Measurements from ENCODE around the gene AR.

DNA sequence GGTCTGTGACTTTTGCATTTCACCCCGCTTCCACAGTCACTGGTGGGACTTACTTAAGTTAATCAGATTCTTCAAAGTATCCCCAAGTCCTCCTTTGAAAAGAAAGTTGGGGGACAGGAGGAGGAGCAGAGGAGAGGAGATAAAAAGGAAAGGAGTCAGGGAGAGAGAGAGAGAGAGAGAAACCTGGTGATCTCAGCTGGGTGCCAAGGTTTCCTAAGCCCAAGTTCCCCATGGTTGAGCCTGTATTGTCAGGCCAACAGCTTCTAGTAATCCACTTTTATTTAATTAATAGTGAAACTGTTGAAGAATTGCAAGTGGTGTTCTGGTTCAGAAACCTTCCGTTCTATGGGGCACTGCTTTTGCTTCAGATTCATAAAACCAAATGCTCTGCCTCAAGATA is 91.6 kb downstream of the AR start:
- TF ChIP-seq, protein P1, sequence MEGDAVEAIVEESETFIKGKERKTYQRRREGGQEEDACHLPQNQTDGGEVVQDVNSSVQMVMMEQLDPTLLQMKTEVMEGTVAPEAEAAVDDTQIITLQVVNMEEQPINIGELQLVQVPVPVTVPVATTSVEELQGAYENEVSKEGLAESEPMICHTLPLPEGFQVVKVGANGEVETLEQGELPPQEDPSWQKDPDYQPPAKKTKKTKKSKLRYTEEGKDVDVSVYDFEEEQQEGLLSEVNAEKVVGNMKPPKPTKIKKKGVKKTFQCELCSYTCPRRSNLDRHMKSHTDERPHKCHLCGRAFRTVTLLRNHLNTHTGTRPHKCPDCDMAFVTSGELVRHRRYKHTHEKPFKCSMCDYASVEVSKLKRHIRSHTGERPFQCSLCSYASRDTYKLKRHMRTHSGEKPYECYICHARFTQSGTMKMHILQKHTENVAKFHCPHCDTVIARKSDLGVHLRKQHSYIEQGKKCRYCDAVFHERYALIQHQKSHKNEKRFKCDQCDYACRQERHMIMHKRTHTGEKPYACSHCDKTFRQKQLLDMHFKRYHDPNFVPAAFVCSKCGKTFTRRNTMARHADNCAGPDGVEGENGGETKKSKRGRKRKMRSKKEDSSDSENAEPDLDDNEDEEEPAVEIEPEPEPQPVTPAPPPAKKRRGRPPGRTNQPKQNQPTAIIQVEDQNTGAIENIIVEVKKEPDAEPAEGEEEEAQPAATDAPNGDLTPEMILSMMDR (IDR thresholded peaks at IDR 0.05), result no peak
- TF ChIP-seq POLR2AphosphoS5 (IDR thresholded peaks at IDR 0.05) (no peak), POLR2A (IDR thresholded peaks at IDR 0.05) (no peak)

Data from suprapubic skin (tissue), 4 donors.